IPS DF 4.7 (cell line): Measurements from ENCODE around the gene TJAP1.

Experiments
- DNase-seq: peaks from one replicate; pipeline ENCODE4 v3.0.0-alpha.2; 2013; ENCODE audit warnings: low spot score; ENCODE audit errors: extremely low read depth

TJAP1 gene

DNA sequence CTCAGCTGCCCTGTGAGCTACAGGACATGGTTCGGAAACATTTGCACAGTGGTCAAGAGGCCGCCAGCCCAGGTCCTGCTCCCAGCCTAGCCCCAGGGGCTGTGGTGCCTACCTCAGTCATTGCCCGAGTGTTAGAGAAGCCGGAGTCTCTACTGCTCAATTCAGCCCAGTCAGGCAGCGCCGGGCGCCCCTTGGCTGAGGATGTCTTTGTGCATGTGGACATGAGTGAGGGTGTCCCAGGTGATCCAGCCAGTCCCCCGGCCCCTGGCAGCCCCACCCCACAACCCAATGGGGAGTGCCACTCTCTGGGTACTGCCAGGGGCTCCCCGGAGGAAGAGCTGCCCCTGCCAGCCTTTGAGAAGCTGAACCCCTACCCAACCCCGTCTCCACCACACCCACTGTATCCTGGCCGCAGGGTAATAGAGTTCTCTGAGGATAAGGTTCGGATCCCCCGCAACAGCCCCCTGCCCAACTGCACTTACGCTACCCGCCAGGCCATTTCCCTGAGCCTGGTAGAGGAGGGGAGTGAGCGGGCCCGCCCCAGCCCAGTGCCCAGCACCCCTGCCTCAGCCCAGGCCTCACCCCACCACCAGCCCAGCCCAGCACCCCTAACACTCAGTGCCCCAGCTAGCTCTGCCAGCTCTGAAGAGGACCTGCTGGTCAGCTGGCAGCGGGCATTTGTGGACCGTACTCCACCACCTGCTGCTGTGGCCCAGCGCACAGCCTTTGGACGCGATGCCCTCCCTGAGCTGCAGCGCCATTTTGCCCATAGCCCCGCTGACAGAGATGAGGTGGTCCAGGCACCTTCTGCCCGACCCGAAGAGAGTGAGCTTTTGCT is 27.6 kb downstream of the TJAP1 start:
- no peak for DNase-seq

DNA sequence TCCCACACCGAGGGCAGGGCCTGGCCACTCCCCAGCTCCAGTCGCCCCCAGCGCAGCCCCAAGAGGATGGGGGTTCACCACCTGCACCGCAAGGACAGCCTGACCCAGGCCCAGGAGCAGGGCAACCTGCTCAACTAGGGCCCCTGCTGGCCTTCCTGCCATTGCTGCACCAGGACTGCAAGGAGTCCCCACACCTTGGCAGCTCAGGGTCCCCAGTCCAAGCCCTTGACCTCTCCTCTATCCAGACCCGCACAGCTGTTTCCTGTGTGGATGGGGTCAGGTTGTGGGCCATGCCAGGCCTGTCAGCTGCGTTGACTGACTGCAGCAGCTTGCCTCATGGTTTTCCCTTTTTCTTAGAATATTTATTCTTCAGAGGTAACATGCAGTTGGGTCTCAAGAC is 28.3 kb downstream of the TJAP1 start:
- no peak for DNase-seq

GRCh38 chr6:43506171-43506570 is 28.8 kb downstream of the TJAP1 start:
- DNase-seq = no peak

- peak; percentile 83 for DNase-seq
Observed at GRCh38 chr6:43506667-43507471, 29.5 kb downstream of the TJAP1 start.

GRCh38 chr6:43508481-43509141 is 31.2 kb downstream of the TJAP1 start:
- no peak for DNase-seq

DNA sequence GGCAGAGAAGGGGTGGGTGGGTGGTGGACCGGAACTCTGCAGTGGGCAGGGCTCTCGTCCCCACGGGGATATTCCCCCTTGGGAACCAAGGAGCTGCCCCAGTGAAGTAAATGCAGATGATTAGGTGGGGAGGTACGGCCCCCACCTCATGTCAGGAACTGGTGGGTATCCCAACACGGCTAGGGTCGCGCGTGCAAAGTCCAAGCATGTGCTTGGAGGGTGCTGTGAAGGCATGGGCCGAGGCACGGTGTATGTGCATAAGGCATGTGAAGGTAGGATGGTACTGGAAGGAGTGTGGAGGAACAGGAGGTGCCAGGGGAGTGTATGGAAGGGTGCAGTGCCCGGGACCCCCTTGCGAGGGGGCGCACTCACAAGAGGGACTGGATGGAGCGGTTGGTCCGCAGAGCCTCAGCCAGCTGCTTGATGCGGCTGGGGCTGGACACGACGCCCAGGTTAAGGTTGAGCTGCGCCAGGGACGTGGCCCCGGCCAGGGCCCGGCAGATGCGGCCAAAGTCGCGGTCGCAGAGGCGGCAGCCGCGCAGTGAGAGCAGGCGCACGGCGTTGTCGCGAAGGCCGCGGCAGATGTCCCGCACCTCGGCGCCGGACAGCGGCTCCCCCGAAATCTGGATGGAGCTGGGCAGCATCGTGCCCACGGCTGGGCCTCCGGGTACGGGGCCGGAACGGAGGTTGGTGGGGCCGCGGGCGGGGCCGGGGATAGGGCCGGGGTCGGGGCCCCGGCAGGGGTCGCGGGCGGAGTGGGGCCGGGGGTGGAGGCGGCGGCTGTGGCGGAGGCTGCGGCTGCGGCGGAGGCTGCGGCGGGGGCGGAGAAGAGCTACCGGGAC is 32.0 kb downstream of the TJAP1 start:
- no peak for DNase-seq

DNA sequence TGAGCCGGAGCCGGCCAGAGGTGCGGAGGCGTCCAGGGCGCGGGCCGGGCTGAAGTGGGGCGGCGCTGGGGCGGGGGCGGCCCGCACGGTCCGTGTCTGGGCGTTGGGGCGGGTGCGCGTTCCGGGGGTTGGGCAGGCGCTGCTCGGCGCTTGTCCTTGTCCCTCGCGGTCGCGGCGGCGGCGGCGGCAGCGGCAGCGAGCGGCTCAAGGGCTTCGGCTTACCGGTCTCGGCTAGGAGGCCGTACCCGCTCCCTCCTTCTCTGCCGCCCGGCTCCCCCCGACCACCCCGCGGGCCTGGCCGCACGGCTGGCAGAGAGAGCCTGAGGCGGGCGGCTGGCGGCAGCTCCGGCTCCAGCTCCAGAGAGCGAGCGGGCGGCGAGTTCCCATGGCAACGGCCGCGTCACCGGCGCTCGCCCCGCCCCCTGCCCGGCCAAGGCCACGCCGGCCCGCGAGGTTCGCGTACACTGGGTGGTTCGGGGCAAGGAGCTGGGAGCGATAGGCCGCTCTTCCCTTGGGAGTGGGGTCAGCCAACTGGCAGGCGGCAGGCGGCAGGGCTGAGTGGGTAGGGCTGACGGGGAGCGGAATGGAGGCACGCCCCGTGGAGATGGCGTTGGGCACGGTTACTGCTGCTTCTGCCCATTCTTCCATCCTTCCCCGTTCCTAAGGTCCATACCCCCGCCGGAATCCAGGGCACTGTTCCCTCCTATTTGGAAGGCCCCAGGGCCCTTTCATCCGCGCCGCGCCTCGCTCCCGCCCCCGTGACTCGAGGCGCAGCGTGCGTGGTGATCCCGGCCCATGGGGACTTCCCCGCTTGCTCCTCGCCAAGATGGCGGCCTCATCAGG is 32.8 kb downstream of the TJAP1 start, which contains the start of gene LRRC73:
Gene LRRC73 (minus strand): TSS at position 363 of the 843 bp plus-strand sequence. CDS start 561 bp downstream, outside the sequence.
- no peak for DNase-seq

GRCh38 chr6:43510827-43511163 is 33.4 kb downstream of the TJAP1 start:
- DNase-seq = no peak

DNA sequence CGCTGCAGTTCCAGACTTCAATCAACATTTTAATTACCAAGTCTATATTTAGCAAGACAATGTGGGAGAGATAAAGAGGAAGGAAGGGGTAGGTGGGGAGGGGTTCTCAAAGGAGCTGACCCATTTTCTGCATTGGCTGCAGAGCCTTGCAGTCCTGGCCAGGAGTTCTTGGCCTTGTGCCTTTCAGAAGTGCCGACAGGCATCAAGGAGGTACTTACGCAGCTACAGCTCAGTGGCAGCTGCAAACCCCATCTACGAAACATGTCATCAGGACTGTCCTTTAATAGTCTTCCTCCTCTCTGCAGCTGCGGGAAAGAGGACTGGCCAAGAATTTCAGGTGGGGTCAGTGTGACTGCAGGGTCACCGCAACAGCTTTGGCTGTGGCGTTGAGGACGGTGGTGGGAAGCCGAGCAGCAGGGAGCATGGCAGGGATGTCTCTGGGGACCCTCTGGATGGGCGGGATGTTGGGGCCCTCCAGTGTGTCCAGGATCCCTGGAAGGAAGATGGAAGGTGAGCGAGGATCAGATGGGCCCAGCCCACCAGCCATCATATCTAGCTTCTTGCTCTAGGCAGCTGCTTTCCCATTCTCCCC is 34.5 kb downstream of the TJAP1 start:
- no peak for DNase-seq

- DNase-seq = no peak
Observed at GRCh38 chr6:43515808-43516207, 38.4 kb downstream of the TJAP1 start.

GRCh38 chr6:43516367-43516696 is 39.0 kb downstream of the TJAP1 start:
- no peak for DNase-seq

- peak; percentile 93 for DNase-seq
Observed at GRCh38 chr6:43516697-43517504, 39.5 kb downstream of the TJAP1 start, which contains the start of the genes POLR1C and YIPF3. TSS of gene POLR1C (plus strand) at chr6:43517089. CDS start at chr6:43517110, 21 bp downstream. TSS of gene YIPF3 (minus strand) at chr6:43516926. CDS start at chr6:43516807, 119 bp downstream.

DNA sequence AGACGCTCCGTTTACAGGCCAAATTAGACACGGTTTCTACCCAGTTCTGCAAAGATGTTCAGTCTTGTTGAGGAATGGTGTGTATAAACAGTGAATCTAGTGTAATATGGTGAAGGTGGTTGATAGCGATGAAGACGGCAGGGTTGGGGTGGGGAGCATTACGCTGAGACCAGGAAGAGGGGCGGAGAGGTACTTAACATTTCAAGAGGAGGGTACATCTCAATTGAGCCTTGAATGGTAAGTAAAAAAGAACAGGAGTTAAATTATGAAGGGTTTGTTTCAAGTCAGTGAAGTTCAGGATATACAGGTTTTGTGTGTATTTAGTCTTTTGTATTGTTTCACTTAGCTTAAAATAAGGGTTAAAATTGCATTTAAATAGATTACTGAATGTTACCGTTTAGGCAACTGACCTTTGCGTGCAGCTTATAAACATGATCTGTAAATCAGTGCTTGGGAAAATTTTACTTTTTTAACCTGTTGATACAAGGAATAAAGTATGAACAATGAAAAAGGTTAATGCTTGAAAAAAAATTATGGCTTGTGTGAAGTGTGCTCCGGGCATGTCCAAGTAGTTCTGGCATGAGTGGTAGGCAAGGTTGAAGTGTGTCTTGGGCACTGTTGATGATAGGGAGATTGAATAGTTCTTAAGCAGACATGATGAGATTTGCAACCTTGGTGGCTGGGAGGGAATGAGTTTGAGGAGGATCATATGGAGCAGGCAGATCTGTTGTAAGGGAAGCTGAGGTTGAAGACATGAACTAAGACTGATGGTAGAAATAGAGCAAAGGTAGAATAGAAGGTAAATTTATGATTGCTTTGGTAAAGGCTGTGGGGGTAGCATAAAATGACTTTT is 40.4 kb downstream of the TJAP1 start:
- no peak for DNase-seq

DNA sequence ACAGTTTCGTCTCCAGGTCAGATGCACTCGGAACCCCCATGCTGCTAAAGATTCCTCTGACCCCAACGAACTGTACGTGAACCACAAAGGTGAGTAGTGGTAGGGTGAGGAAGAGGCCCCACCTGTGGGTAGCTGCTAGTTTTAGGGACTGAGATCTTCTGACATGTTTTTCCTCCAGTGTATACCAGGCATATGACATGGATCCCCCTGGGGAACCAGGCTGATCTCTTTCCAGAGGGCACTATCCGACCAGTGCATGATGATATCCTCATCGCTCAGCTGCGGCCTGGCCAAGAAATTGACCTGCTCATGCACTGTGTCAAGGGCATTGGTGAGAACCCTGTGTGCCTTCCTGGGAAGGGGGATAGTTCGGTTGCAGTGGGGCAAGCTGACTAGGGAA is 42.7 kb downstream of the TJAP1 start:
- DNase-seq = no peak

DNA sequence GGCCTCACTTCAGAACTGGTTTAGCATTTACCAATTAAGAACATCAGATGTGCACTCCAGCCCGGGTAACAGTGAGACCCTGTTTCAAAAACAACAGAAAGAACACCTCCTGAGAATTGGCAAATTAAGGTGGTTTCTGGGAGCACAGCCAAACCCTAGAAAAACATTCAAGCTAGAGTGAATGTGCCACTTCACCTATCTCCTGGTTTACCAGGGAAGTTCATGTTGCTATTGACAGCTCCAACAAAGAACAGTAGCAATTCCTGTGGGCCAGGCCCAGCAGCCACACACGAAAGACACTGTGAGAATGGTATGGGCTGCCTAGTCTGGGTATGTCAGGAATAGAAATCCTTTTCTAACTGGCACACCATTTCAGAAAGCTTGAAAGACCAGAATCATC is 44.5 kb downstream of the TJAP1 start:
- no peak for DNase-seq

DNA sequence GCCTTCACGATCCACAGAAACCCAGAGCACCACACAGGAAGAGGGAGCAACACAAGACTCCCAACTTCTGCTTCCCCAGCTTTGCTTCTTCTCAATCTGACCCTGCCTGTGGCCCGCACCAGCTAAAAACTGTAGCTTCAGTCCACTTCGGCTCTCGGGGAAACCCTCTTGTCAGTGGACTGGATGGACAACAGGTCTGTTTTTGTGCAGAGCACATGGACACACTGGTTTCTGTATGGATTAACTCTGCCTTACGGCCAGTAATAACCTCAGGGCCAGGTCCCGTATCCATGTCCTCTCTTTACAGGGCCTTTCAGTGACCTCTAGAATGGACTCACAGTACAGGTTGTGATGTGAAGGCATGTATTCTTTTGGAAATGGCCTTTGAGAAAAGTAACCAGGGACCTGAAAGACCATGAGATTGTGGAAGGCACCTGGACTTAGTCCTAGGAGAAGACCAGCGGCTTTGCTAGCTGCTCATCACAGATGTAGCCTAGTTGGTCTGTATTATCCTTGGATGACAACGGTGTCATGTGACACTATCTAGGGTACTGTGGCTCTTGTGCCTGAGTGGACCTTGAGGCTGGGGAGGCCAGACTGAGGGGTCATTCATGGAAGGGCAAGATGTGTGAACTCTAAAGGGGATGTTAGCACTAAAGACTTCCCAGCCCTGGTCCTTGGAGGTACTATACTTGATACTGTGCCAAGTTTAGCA is 45.3 kb downstream of the TJAP1 start:
- DNase-seq = no peak

GRCh38 chr6:43523284-43523683 is 45.9 kb downstream of the TJAP1 start:
- DNase-seq = no peak
